NK-92 treated with Interleukin-12 subunit alpha and Interleukin-12 subunit beta, amount 100 ng/mL, for 24 hours (cell line): ENCODE measurements around the gene STXBP5L.
"Not testable (repeated sequence)": the region's sequence is repeated elsewhere in the genome, so short reads cannot be mapped to it uniquely, and the experiment has no call there.

Source experiments
- DNase-seq: peaks from one replicate; lab custom pipeline; 2025; lab: John Stamatoyannopoulos, UW

Gene STXBP5L

GRCh38 chr3:121232309-121233225, 324.6 kb downstream of the STXBP5L start:
- no peak for DNase-seq

GRCh38 chr3:121243208-121243607, 335.2 kb downstream of the STXBP5L start:
- no peak for DNase-seq

GRCh38 chr3:121252676-121253075, 344.7 kb downstream of the STXBP5L start:
- DNase-seq, result no peak

- DNase-seq, result no peak
These were observed 361.4 kb downstream of the STXBP5L start for GRCh38 chr3:121269389-121269788.

- DNase-seq, result no peak
These were observed 366.4 kb downstream of the STXBP5L start for GRCh38 chr3:121274411-121274810.

GRCh38 chr3:121295452-121295851, 387.4 kb downstream of the STXBP5L start:
- no peak for DNase-seq

GRCh38 chr3:121295979-121296378, 388.0 kb downstream of the STXBP5L start:
- no peak for DNase-seq

GRCh38 chr3:121324320-121324719, 416.3 kb downstream of the STXBP5L start:
- no peak for DNase-seq

GRCh38 chr3:121330118-121330517, 422.1 kb downstream of the STXBP5L start:
- DNase-seq, result no peak

GRCh38 chr3:121330634-121331033, 422.6 kb downstream of the STXBP5L start:
- DNase-seq, result no peak

- not testable (repeated sequence) for DNase-seq
These were observed 448.0 kb downstream of the STXBP5L start for GRCh38 chr3:121355960-121356359.

- no peak for DNase-seq
These were observed 454.2 kb downstream of the STXBP5L start for GRCh38 chr3:121362035-121362734.

GRCh38 chr3:121388308-121388707, 480.3 kb downstream of the STXBP5L start:
- not testable (repeated sequence) for DNase-seq

- not testable (repeated sequence) for DNase-seq
These were observed 488.0 kb downstream of the STXBP5L start for GRCh38 chr3:121395967-121396366.

- not testable (repeated sequence) for DNase-seq
These were observed 490.0 kb downstream of the STXBP5L start for GRCh38 chr3:121398051-121398450.

GRCh38 chr3:121399820-121400219, 491.8 kb downstream of the STXBP5L start:
- DNase-seq, result no peak

- DNase-seq, result no peak
These were observed 497.6 kb downstream of the STXBP5L start for GRCh38 chr3:121405631-121406030.

- no peak for DNase-seq
These were observed 503.5 kb downstream of the STXBP5L start for GRCh38 chr3:121411523-121411922.

- DNase-seq, result no peak
These were observed 506.9 kb downstream of the STXBP5L start for GRCh38 chr3:121414924-121415323.

- no peak for DNase-seq
These were observed 510.2 kb downstream of the STXBP5L start for GRCh38 chr3:121418182-121418581.

- DNase-seq, result no peak
These were observed 516.5 kb downstream of the STXBP5L start for GRCh38 chr3:121424549-121424948.

- DNase-seq, result no peak
These were observed 522.7 kb downstream of the STXBP5L start for GRCh38 chr3:121430664-121431215.
